ENCODE data around the gene TBXA2R.

The TBXA2R gene

DNA sequence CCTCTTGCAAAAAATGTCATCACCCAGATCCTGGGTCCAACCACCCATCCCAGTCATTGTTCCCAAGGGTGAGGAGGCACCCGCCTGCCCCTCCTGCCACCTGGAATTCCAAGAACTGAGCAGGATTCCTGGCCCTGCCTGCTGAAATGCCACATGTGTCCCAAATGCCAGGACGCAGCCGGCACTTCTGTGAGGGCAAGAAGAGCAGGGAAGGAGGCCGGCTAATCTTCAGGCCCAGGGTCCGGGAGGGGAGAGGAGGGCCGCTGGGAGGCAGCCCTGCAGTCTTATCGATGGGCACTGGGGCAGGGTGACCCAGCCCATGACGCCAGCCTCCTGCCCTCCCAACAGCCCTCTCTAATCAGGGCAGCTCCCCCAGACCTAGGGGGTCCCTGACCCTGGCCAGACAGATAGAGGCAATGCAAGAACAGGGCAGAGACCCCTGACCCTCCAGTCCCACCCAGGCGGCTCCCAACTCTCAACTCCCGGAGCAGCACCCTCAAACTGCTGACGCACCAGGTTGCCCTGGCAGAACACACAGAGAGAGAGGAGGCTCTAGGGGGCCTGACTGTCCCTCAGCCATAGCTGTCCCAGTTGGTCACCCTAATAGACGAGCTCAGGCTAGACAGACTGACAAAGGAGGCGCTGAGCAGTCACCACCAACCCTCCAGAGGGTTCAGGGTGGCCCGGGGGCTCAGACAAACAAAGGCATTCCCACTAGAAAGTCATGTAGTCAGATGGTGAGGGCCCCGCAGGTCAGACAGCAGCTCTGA, 50.8 kb downstream of the TBXA2R start:
- peaks cover 28% of the 10 kb centered on the region for H3K79me2 ChIP-seq (ENCODE audit: control insufficient read depth, insufficient read depth, low read length, poor library complexity)
- peaks cover 21% of the 10 kb centered on the region for H3K79me1 ChIP-seq (ENCODE audit: low read length)
- no CpG with 5 or more reads among the region's 15 CpGs for WGBS (ENCODE audit: extremely low coverage, insufficient coverage, insufficient read length)

GRCh38 chr19:3554254-3555083, 52.2 kb downstream of the TBXA2R start:
- no peak overlapping the region for H3K4ac ChIP-seq (ENCODE audit: low read depth, low read length)
- DNase-seq: no peak
- peak overlapping the region; percentile 24 for H2BK5ac ChIP-seq (ENCODE audit: low read depth, low read length, poor library complexity)
- peak overlapping the region; percentile 36 for H2AK5ac ChIP-seq (ENCODE audit: low read length)
- no peaks in the 10 kb centered on the region for H3K9me3 ChIP-seq (ENCODE audit: insufficient read depth, low read depth, low read length)
- H3K4me1 ChIP-seq (ENCODE audit: control insufficient read depth in 1 of 2, insufficient read depth in 2 of 2, low read length in 2 of 2): peaks cover 22 to 26% of the 10 kb centered on the region in 2 experiments
- no peak overlapping the region for H3K4me2 ChIP-seq (ENCODE audit: low read length)
- H3K27me3 ChIP-seq (ENCODE audit: insufficient read depth, low read length): no peaks in the 10 kb centered on the region
- H3K18ac ChIP-seq (ENCODE audit: low read length): peak overlapping the region; percentile 27
- H2BK120ac ChIP-seq (ENCODE audit: insufficient read depth, low read length, poor library complexity): no peak overlapping the region
- no CpG with 5 or more reads among the region's 21 CpGs for WGBS (ENCODE audit: extremely low coverage, insufficient coverage, insufficient read length)
- H2BK12ac ChIP-seq (ENCODE audit: low read length): no peak overlapping the region
- no peak overlapping the region for H2AFZ ChIP-seq (ENCODE audit: insufficient read depth, low read length, poor library complexity)
- H3K23ac ChIP-seq (ENCODE audit: low read length): no peak overlapping the region
- H3K9ac ChIP-seq (ENCODE audit: low read length): no peak overlapping the region
- H3K14ac ChIP-seq (ENCODE audit: low read length): peak overlapping the region; percentile 28
- H3K27ac ChIP-seq (ENCODE audit: low read depth, low read length): no peak overlapping the region
- peak overlapping the region; percentile 33 for H4K91ac ChIP-seq (ENCODE audit: low read depth, low read length)
- H3K79me2 ChIP-seq (ENCODE audit: control insufficient read depth, insufficient read depth, low read length, poor library complexity): peaks cover 28% of the 10 kb centered on the region
- no peak overlapping the region for H3K4me3 ChIP-seq (ENCODE audit: low read depth, low read length)
- peak overlapping the region; percentile 69 for H4K8ac ChIP-seq (ENCODE audit: low read depth, low read length)
- no peak overlapping the region for H4K12ac ChIP-seq (ENCODE audit: low read depth, low read length)
- H3K79me1 ChIP-seq (ENCODE audit: low read length): peaks cover 21% of the 10 kb centered on the region
- peaks cover 17 to 20% of the 10 kb centered on the region in 2 experiments for H3K36me3 ChIP-seq (ENCODE audit: control insufficient read depth in 1 of 2, insufficient read depth in 2 of 2, low read length in 2 of 2)

More for the DNA sequence above, 50.8 kb downstream of the TBXA2R start:
- Histone ChIP-seq H2BK5ac (ENCODE audit: low read depth, low read length, poor library complexity) (no peak overlapping the region), H3K4me1 (ENCODE audit: control insufficient read depth in 1 of 2, insufficient read depth in 2 of 2, low read length in 2 of 2) (peaks cover 22 to 26% of the 10 kb centered on the region in 2 experiments), H3K18ac (ENCODE audit: low read length) (peak overlapping the region; percentile 1), H2BK120ac (ENCODE audit: insufficient read depth, low read length, poor library complexity) (no peak overlapping the region), H3K36me3 (ENCODE audit: control insufficient read depth in 1 of 2, insufficient read depth in 2 of 2, low read length in 2 of 2) (peaks cover 9 to 12% of the 10 kb centered on the region in 2 experiments), H3K4me3 (ENCODE audit: low read depth, low read length) (peak overlapping the region; percentile 91), H4K12ac (ENCODE audit: low read depth, low read length) (peak overlapping the region; percentile 5), H3K4ac (ENCODE audit: low read depth, low read length) (peak overlapping the region; percentile 16), H2BK12ac (ENCODE audit: low read length) (no peak overlapping the region), H3K23ac (ENCODE audit: low read length) (no peak overlapping the region), H4K91ac (ENCODE audit: low read depth, low read length) (no peak overlapping the region), H3K4me2 (ENCODE audit: low read length) (peak overlapping the region; percentile 69), H3K27ac (ENCODE audit: low read depth, low read length) (no peak overlapping the region), H2AK5ac (ENCODE audit: low read length) (no peak overlapping the region), H3K27me3 (ENCODE audit: insufficient read depth, low read length) (no peaks in the 10 kb centered on the region), H3K9me3 (ENCODE audit: insufficient read depth, low read depth, low read length) (no peaks in the 10 kb centered on the region), H3K14ac (ENCODE audit: low read length) (no peak overlapping the region), H3K9ac (ENCODE audit: low read length) (no peak overlapping the region), H4K8ac (ENCODE audit: low read depth, low read length) (no peak overlapping the region), H2AFZ (ENCODE audit: insufficient read depth, low read length, poor library complexity) (no peak overlapping the region)
- peak in 1 of 2 donors; percentile 46 for DNase-seq

GRCh38 chr19:3551792-3552095, 54.9 kb downstream of the TBXA2R start:
- Histone ChIP-seq H2BK12ac (ENCODE audit: low read length) (no peak overlapping the region), H3K79me2 (ENCODE audit: control insufficient read depth, insufficient read depth, low read length, poor library complexity) (peaks cover 19% of the 10 kb centered on the region), H2AFZ (ENCODE audit: insufficient read depth, low read length, poor library complexity) (no peak overlapping the region), H3K4me3 (ENCODE audit: low read depth, low read length) (no peak overlapping the region), H2BK5ac (ENCODE audit: low read depth, low read length, poor library complexity) (no peak overlapping the region), H3K9me3 (ENCODE audit: insufficient read depth, low read depth, low read length) (peaks cover 3% of the 10 kb centered on the region), H2AK5ac (ENCODE audit: low read length) (no peak overlapping the region), H3K36me3 (ENCODE audit: control insufficient read depth in 1 of 2, insufficient read depth in 2 of 2, low read length in 2 of 2) (peaks cover 40 to 44% of the 10 kb centered on the region in 2 experiments), H3K79me1 (ENCODE audit: low read length) (peaks cover 11% of the 10 kb centered on the region), H3K14ac (ENCODE audit: low read length) (no peak overlapping the region), H3K27me3 (ENCODE audit: insufficient read depth, low read length) (no peaks in the 10 kb centered on the region), H3K23ac (ENCODE audit: low read length) (no peak overlapping the region), H2BK120ac (ENCODE audit: insufficient read depth, low read length, poor library complexity) (no peak overlapping the region), H3K27ac (ENCODE audit: low read depth, low read length) (no peak overlapping the region), H3K4ac (ENCODE audit: low read depth, low read length) (peak overlapping the region; percentile 18), H3K9ac (ENCODE audit: low read length) (no peak overlapping the region), H3K4me1 (ENCODE audit: control insufficient read depth in 1 of 2, insufficient read depth in 2 of 2, low read length in 2 of 2) (peaks cover 19 to 23% of the 10 kb centered on the region in 2 experiments), H4K12ac (ENCODE audit: low read depth, low read length) (peak overlapping the region; percentile 12), H4K8ac (ENCODE audit: low read depth, low read length) (no peak overlapping the region), H3K18ac (ENCODE audit: low read length) (peak overlapping the region; percentile 46), H3K4me2 (ENCODE audit: low read length) (no peak overlapping the region), H4K91ac (ENCODE audit: low read depth, low read length) (no peak overlapping the region)
- DNase-seq: peak; percentile 82 to 90
- WGBS (ENCODE audit: extremely low coverage, insufficient coverage, insufficient read length): no CpG with 5 or more reads among the region's 9 CpGs

DNA sequence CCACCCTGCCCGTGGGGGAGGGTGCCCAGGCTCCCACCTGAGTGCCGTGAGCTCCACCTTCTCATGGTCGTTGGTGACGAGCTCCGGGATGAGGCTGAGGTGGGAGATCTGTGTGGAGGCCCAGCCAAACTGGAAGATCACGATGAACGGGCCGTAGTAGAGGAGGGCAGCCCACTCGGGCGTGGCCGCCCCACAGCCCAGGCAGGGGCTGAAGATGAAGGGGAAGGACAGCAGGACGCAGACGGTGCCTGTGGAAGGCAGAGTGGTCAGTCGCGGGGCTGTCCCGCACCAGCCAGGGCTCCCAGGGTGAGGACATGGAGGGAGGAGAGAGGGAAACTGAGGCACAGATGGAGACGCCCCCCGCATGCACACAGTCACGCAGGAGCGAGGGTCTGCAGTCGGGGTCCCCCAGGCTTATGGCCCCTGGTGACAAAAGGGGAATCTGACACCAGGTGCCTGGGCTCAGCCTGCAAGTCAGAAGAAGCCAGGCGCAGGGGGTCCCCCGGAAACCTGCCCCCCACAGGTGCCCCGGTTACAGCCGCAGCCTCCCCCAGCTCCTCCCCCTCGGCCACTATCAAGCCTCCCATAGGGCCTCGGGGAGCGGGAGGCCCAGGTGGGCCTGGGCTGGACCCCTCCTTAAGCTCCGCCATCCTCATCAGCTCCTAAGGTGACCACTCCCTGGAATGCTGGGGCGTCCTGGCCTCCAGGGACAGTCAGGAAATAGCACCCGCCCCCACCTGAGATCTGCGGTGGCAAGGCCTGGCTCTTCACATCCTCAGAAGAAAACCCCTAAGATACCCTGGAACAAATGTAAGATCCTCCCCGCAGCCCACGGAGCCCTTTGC, 55.5 kb downstream of the TBXA2R start:
- H2AK5ac ChIP-seq (ENCODE audit: low read length): no peak overlapping the region
- DNase-seq: no peak
- no peak overlapping the region for H3K27ac ChIP-seq (ENCODE audit: low read depth, low read length)
- no peak overlapping the region for H2BK5ac ChIP-seq (ENCODE audit: low read depth, low read length, poor library complexity)
- H2BK12ac ChIP-seq (ENCODE audit: low read length): no peak overlapping the region
- H3K4me2 ChIP-seq (ENCODE audit: low read length): no peak overlapping the region
- H3K4me1 ChIP-seq (ENCODE audit: control insufficient read depth in 1 of 2, insufficient read depth in 2 of 2, low read length in 2 of 2): peaks cover 16 to 18% of the 10 kb centered on the region in 2 experiments
- no peak overlapping the region for H2BK120ac ChIP-seq (ENCODE audit: insufficient read depth, low read length, poor library complexity)
- H3K9me3 ChIP-seq (ENCODE audit: insufficient read depth, low read depth, low read length): peaks cover 3% of the 10 kb centered on the region
- WGBS (ENCODE audit: extremely low coverage, insufficient coverage, insufficient read length): no CpG with 5 or more reads among the region's 34 CpGs
- peak overlapping the region; percentile 46 for H3K18ac ChIP-seq (ENCODE audit: low read length)
- peak overlapping the region; percentile 12 for H4K12ac ChIP-seq (ENCODE audit: low read depth, low read length)
- peaks cover 6% of the 10 kb centered on the region for H3K79me1 ChIP-seq (ENCODE audit: low read length)
- no peak overlapping the region for H2AFZ ChIP-seq (ENCODE audit: insufficient read depth, low read length, poor library complexity)
- H3K36me3 ChIP-seq (ENCODE audit: control insufficient read depth in 1 of 2, insufficient read depth in 2 of 2, low read length in 2 of 2): peaks cover 45 to 49% of the 10 kb centered on the region in 2 experiments
- no peak overlapping the region for H3K9ac ChIP-seq (ENCODE audit: low read length)
- peaks cover 14% of the 10 kb centered on the region for H3K79me2 ChIP-seq (ENCODE audit: control insufficient read depth, insufficient read depth, low read length, poor library complexity)
- no peaks in the 10 kb centered on the region for H3K27me3 ChIP-seq (ENCODE audit: insufficient read depth, low read length)
- H3K4ac ChIP-seq (ENCODE audit: low read depth, low read length): no peak overlapping the region
- no peak overlapping the region for H3K23ac ChIP-seq (ENCODE audit: low read length)
- H3K4me3 ChIP-seq (ENCODE audit: low read depth, low read length): no peak overlapping the region
- no peak overlapping the region for H3K14ac ChIP-seq (ENCODE audit: low read length)
- H4K91ac ChIP-seq (ENCODE audit: low read depth, low read length): no peak overlapping the region
- H4K8ac ChIP-seq (ENCODE audit: low read depth, low read length): no peak overlapping the region
